ENCODE data around the gene ZNF362.

GRCh38 chr1:33242652-33243051, 13.6 kb upstream of the ZNF362 start:
- TF ChIP-seq POLR2AphosphoS5 (IDR thresholded peaks at IDR 0.05; ENCODE audit: low read depth) = no peak
- TF ChIP-seq CTCF (IDR thresholded peaks at IDR 0.05; ENCODE audit: insufficient read depth, low read length) = no peak
- TF ChIP-seq REST (IDR thresholded peaks at IDR 0.05; ENCODE audit: insufficient replicate concordance, low read depth) = no peak
- TF ChIP-seq GABPA (IDR thresholded peaks at IDR 0.05; ENCODE audit: low read depth) = no peak
- TF ChIP-seq SPI1 (IDR thresholded peaks at IDR 0.05; ENCODE audit: borderline replicate concordance, low read depth) = no peak

Data from HL-60 (cell line).